Activated naive CD8-positive, alpha-beta T cell treated with anti-CD3 and anti-CD28 coated beads for 36 hours (primary cell): Measurements from ENCODE around the gene TBCE. TPM values are rescaled to one million over a fixed set of nuclear protein-coding genes. Genes with fewer than 3 reads are reported as not detected.

Experiments used
- DNase-seq: peaks from one replicate; pipeline ENCODE4 v3.0.0; 2021
- H3K27ac Mint-ChIP-seq: one replicate; pipeline ENCODE4 v1.8.0; 2022; ENCODE audit warnings: mild to moderate bottlenecking, moderate library complexity, mixed read lengths
- H3K27me3 Mint-ChIP-seq: one replicate; pipeline ENCODE4 v1.8.0; 2022; ENCODE audit warnings: mild to moderate bottlenecking, mixed read lengths
- H3K36me3 Mint-ChIP-seq: one replicate; pipeline ENCODE4 v1.8.0; 2021; ENCODE audit warnings: mild to moderate bottlenecking, mixed read lengths
- H3K4me1 Mint-ChIP-seq: one replicate; pipeline ENCODE4 v1.8.0; 2021; ENCODE audit warnings: mixed read lengths
- H3K4me3 Mint-ChIP-seq: one replicate; pipeline ENCODE4 v1.8.0; 2022; ENCODE audit warnings: mild to moderate bottlenecking, moderate library complexity, mixed read lengths
- H3K9me3 Mint-ChIP-seq: one replicate; pipeline ENCODE4 v1.8.0; 2022; ENCODE audit warnings: mixed read lengths
- total RNA-seq, 2 experiments: library from RNA; stranded (reverse); gene quantifications; one replicate each; pipeline ENCODE4 v1.2.3, GENCODE V29; 2021

Gene TBCE
- total RNA-seq, 2 experiments from 2014 or later = 23.3 to 25.4 TPM

GRCh38 chr1:235473806-235474205, 106.6 kb downstream of the TBCE start:
- no peak overlapping the region for H3K4me3 Mint-ChIP-seq
- H3K4me1 Mint-ChIP-seq = peaks cover 2% of the 10 kb centered on the region
- no peak for DNase-seq
- H3K27me3 Mint-ChIP-seq = no peaks in the 10 kb centered on the region
- H3K9me3 Mint-ChIP-seq = no peaks in the 10 kb centered on the region
- no peak overlapping the region for H3K27ac Mint-ChIP-seq
- H3K36me3 Mint-ChIP-seq = peaks cover 10% of the 10 kb centered on the region

- H3K9me3 Mint-ChIP-seq = peaks cover 3% of the 10 kb centered on the region
- no peak overlapping the region for H3K4me3 Mint-ChIP-seq
- no peaks in the 10 kb centered on the region for H3K27me3 Mint-ChIP-seq
- peaks cover 30% of the 10 kb centered on the region for H3K36me3 Mint-ChIP-seq
- H3K4me1 Mint-ChIP-seq = no peaks in the 10 kb centered on the region
- H3K27ac Mint-ChIP-seq = no peak overlapping the region
- DNase-seq = no peak
Observed at GRCh38 chr1:235483090-235483489, 115.9 kb downstream of the TBCE start.

- no peaks in the 10 kb centered on the region for H3K27me3 Mint-ChIP-seq
- no peak for DNase-seq
- H3K27ac Mint-ChIP-seq = no peak overlapping the region
Observed at GRCh38 chr1:235485558-235485957, 118.3 kb downstream of the TBCE start.

GRCh38 chr1:235486321-235486720, 119.1 kb downstream of the TBCE start:
- DNase-seq = no peak
- Mint-ChIP-seq H3K4me1 (peaks cover 10% of the 10 kb centered on the region), H3K4me3 (no peak overlapping the region), H3K27ac (no peak overlapping the region), H3K27me3 (no peaks in the 10 kb centered on the region), H3K9me3 (peaks cover 3% of the 10 kb centered on the region), H3K36me3 (peaks cover 22% of the 10 kb centered on the region)

More at GRCh38 chr1:235485558-235485957, 118.3 kb downstream of the TBCE start:
- H3K9me3 Mint-ChIP-seq = peaks cover 3% of the 10 kb centered on the region
- peaks cover 26% of the 10 kb centered on the region for H3K36me3 Mint-ChIP-seq
- peaks cover 10% of the 10 kb centered on the region for H3K4me1 Mint-ChIP-seq
- no peak overlapping the region for H3K4me3 Mint-ChIP-seq

GRCh38 chr1:235491644-235492043, 124.4 kb downstream of the TBCE start:
- H3K4me3 Mint-ChIP-seq = no peak overlapping the region
- peaks cover 28% of the 10 kb centered on the region for H3K4me1 Mint-ChIP-seq

GRCh38 chr1:235494531-235494930, 127.3 kb downstream of the TBCE start:
- Mint-ChIP-seq H3K27ac (no peak overlapping the region), H3K4me3 (no peak overlapping the region), H3K9me3 (no peaks in the 10 kb centered on the region), H3K36me3 (peaks cover 20% of the 10 kb centered on the region), H3K27me3 (no peaks in the 10 kb centered on the region), H3K4me1 (peaks cover 25% of the 10 kb centered on the region)
- no peak for DNase-seq

More at GRCh38 chr1:235491644-235492043, 124.4 kb downstream of the TBCE start:
- H3K27ac Mint-ChIP-seq = no peak overlapping the region
- H3K27me3 Mint-ChIP-seq = no peaks in the 10 kb centered on the region
- no peaks in the 10 kb centered on the region for H3K9me3 Mint-ChIP-seq
- no peak for DNase-seq
- peaks cover 25% of the 10 kb centered on the region for H3K36me3 Mint-ChIP-seq

GRCh38 chr1:235495030-235495429, 127.8 kb downstream of the TBCE start:
- Mint-ChIP-seq H3K9me3 (no peaks in the 10 kb centered on the region), H3K36me3 (peaks cover 20% of the 10 kb centered on the region), H3K4me3 (no peak overlapping the region), H3K4me1 (peaks cover 20% of the 10 kb centered on the region), H3K27me3 (no peaks in the 10 kb centered on the region), H3K27ac (no peak overlapping the region)
- DNase-seq = no peak

GRCh38 chr1:235495551-235495950, 128.3 kb downstream of the TBCE start:
- no peaks in the 10 kb centered on the region for H3K27me3 Mint-ChIP-seq
- no peak overlapping the region for H3K4me3 Mint-ChIP-seq
- no peaks in the 10 kb centered on the region for H3K9me3 Mint-ChIP-seq
- peaks cover 20% of the 10 kb centered on the region for H3K4me1 Mint-ChIP-seq
- H3K27ac Mint-ChIP-seq = no peak overlapping the region
- H3K36me3 Mint-ChIP-seq = peaks cover 20% of the 10 kb centered on the region
- DNase-seq = no peak

GRCh38 chr1:235500971-235501540, 133.8 kb downstream of the TBCE start:
- peaks cover 4% of the 10 kb centered on the region for H3K27me3 Mint-ChIP-seq
- H3K27ac Mint-ChIP-seq = no peak overlapping the region
- no peak for DNase-seq
- peaks cover 21% of the 10 kb centered on the region for H3K4me1 Mint-ChIP-seq
- no peaks in the 10 kb centered on the region for H3K9me3 Mint-ChIP-seq
- no peak overlapping the region for H3K4me3 Mint-ChIP-seq
- peaks cover 3% of the 10 kb centered on the region for H3K36me3 Mint-ChIP-seq

Other genes starting within 250 kb of the TBCE start
- 100 to 1,000 TPM; 131 to 150 TPM for gene TOMM20, start 238.6 kb upstream of the TBCE start, total RNA-seq
- gene RBM34, start 206.2 kb upstream of the TBCE start, total RNA-seq = 100 to 1,000 TPM; 143 to 156 TPM
- gene ARID4B, start 39.2 kb upstream of the TBCE start, total RNA-seq = 10 to 100 TPM; 30.1 to 30.6 TPM
- gene GGPS1, start 38.9 kb upstream of the TBCE start, total RNA-seq = 10 to 100 TPM; 29.4 to 29.5 TPM
- gene B3GALNT2, start 137.0 kb downstream of the TBCE start, total RNA-seq = 10 to 100 TPM; 14.6 to 15.7 TPM